GM13976 (cell line): ENCODE measurements around the gene ATRIP.

Experiments used
- DNase-seq: peaks from one replicate; pipeline ENCODE4 v3.0.0; 2012; ENCODE audit warnings: low spot score
- in situ Hi-C: fragments of 300-500 bp; cut with MboI; formaldehyde crosslinking; loops from one replicate; pipeline ENCODE4 v1.12.0; 2022; ENCODE audit warnings: low sequenced_read_pairs, mixed read lengths, inconsistent platforms; ENCODE audit not compliant: unreplicated experiment
- TF ChIP-seq, protein P1 (sequence below): IDR thresholded peaks from 2 replicates; pipeline ENCODE4 v1.5.1; 2012; ENCODE audit warnings: borderline replicate concordance, mild to moderate bottlenecking; ENCODE audit not compliant: insufficient read depth; ENCODE audit errors: extremely low read depth, missing control alignments, control extremely low read depth

The ATRIP gene

DNA sequence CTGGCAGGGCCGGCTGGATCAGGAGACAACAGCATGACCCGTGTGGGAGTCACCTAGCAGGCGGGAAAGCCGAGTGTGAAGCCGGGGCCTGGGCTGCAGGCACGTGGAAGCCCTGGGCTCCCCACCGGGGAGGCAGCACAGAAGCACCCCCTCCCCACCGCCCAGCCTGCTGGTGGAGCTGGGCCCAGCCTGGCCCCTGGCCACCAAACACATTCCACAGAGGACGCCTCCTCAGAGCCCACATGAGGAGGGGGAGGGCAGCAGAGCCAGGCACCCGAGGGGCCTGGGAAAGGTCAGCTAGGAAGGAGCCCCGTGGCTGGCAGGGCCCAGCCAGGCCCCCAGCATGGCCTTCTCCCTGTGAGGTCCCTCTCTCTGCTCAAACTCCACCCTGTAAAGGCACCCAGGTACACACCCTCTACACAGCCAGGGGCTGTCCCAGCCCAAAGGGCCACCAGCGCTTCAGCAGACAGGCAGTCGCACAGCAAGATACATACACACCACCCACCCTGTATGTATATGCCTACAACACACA, 21.2 kb upstream of the ATRIP start:
- in situ Hi-C loops, result no loop called here
- TF ChIP-seq, protein P1, sequence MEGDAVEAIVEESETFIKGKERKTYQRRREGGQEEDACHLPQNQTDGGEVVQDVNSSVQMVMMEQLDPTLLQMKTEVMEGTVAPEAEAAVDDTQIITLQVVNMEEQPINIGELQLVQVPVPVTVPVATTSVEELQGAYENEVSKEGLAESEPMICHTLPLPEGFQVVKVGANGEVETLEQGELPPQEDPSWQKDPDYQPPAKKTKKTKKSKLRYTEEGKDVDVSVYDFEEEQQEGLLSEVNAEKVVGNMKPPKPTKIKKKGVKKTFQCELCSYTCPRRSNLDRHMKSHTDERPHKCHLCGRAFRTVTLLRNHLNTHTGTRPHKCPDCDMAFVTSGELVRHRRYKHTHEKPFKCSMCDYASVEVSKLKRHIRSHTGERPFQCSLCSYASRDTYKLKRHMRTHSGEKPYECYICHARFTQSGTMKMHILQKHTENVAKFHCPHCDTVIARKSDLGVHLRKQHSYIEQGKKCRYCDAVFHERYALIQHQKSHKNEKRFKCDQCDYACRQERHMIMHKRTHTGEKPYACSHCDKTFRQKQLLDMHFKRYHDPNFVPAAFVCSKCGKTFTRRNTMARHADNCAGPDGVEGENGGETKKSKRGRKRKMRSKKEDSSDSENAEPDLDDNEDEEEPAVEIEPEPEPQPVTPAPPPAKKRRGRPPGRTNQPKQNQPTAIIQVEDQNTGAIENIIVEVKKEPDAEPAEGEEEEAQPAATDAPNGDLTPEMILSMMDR, result no peak
- no peak for DNase-seq

DNA sequence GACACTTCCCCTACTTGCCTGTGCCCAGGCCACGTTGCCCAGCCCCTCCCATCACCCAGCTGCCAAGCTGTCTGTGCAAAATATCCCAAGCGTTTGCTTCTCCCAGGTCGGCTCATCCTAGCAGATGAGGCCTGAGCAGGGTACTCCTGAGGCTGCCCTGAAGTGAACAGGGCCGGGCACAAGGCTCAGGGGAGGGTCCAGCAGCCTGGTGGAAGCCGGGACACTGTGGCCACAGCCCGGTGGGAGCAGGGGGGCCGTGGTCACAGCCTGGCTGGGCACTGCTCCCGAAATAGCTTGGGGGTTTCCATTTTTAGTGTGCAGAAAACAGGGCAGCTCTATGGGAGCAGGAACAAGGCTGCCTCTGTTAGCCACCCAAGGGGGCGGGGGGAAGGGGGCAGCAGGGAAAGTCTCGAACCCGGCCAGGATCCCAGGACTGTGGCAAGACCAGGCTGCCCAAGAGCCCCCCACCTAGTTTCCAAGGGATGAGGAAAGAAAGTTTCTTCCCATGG, 20.1 kb upstream of the ATRIP start:
- DNase-seq, result no peak
- TF ChIP-seq, protein P1, result no peak
- in situ Hi-C loops, result no loop called here

DNA sequence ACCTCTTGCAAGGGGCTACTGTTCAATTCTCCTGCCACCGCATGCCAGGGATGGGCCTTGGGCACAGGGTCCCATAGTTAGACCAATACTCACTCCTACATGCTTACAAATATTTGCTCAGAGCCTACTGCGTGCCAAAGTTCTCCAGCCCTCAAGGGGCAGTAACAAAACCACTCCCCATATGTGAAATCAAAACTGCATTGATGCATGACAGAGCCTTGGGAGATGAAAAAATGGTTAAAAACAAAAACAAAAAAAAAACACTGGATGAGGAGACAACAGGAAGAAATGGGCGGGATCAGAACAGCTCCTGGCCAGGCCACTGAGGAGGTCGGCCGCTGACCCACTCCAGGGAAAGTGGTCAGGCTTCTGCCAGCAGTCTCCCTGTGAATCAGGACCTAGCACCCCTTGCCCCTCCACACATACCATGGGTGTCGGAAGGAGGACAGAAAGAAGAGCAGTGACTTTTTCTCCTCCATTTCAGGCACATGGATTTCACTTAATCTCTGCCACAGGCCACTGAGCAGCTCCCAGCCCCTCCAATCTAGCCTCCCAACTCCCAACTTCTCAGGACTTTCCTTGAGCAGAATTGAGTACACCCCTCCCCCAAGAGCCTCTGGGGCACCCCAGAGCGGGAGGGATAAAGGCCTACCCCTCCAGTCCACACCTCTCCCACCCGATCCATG, 19.4 kb upstream of the ATRIP start:
- TF ChIP-seq, protein P1, result no peak

DNA sequence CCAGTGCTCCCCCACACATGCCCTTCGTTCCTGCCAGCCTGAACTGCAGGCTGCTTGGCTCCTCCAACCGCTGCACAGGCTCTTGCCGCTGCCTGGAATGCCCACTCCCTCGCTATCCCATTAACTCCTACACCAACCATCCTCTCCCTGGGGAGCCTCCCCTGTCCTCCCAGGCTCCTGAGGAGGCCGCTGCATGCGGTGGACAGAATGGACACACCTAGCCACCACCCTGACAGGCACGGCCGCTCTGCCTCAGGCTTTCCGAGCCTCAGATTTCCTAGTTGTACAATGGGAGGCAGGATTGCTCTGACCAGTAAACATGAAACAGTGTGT, 18.9 kb upstream of the ATRIP start:
- no peak for DNase-seq
- in situ Hi-C loops, result no loop called here
- TF ChIP-seq, protein P1, result no peak

More for the DNA sequence above, 19.4 kb upstream of the ATRIP start:
- no peak for DNase-seq
- in situ Hi-C loops, result no loop called here

DNA sequence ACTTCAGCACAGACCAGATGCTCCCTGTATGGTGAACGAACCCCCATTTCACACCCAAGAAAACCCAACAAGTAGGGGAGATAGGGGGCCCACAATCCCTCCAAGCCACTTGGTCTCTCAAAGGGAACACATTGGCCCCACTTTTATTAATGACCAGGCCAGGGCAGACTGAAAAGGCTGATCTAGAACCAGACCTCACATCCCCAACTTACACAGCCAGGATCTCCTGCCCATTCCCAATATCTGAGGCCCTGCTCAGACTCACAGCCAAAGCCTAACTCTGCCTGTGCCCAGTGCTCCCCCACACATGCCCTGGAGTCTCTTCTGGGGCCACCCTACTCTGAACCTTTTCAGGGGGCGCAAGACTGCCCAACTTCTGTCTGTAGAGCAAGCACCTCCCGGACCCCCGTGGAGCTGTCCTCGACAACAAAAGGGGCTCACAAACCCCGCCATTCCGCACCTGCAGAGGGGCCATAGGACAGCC, 18.4 kb upstream of the ATRIP start:
- in situ Hi-C loops, result no loop called here
- DNase-seq, result no peak
- TF ChIP-seq, protein P1, result no peak

DNA sequence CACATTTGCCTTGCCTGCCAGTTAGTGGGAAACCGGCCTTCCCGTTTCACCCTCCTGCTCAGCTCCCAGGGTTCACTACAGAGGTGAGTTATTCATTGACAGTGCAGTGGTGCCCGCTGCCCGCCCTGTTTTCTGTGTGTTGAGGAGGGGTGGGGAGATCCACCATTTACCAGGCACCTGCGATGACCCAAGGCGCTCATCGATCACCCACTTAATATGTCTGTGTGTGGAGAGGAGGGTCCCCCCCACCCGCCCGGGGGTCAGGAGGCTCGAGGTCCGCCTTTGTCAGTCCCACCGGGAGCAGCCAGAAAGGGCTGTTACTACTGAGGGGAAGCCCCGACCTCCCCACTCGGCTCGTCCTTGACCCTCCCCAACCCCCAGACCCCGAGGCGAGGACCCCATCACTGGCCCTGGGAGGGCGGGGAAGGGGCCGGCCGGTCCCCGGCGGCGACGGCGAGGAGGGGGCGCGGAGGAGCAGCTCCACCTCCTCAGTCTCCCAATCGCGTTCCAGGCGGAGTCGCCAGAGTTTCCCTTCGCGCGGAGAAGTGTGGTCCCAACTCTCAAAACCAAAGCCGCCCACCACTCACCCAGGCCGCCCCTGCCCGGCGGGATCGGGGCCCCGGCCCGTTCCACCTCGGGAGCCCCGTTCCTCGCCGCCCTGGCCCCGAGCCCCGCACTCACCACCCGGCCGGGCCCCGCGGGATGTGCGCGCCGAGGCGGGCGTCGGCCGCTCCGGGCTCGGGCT, 17.8 kb upstream of the ATRIP start:
- DNase-seq, result no peak
- TF ChIP-seq, protein P1, result no peak
- in situ Hi-C loops, result no loop called here
